Common myeloid progenitor, CD34-positive (primary cell): ENCODE measurements around the gene CD320.

Experiments used
- CTCF ChIA-PET: fragments of 350-600 bp; sonication (Branson Sonifier 250); formaldehyde crosslinking; loops from one replicate; lab custom pipeline; 2021; ENCODE audit warnings: antibody characterized with exemption; lab: Charles Lee
- POLR2A ChIA-PET: fragments of 350-600 bp; sonication (Branson Sonifier 250); formaldehyde crosslinking; loops from one replicate; lab custom pipeline; 2021; ENCODE audit warnings: antibody characterized with exemption; lab: Charles Lee
- DNase-seq, 3 donors: peaks; one replicate each; pipeline versions ENCODE4 v3.0.0 to v3.0.0-alpha.2; 2013
- H3K27ac ChIP-seq, 2 experiments: 1 replicate in 1 of 2; 2 replicates in 1 of 2; pipeline ENCODE4 v1.7.0; 2013; ENCODE audit warnings: inconsistent platforms in 2 of 2, low read length in 2 of 2, mild to moderate bottlenecking in 2 of 2, low read depth in 1 of 2, moderate library complexity in 1 of 2; ENCODE audit not compliant: severe bottlenecking in 2 of 2, insufficient read depth in 1 of 2, poor library complexity in 1 of 2
- H3K27me3 ChIP-seq, 5 experiments: replicated peaks in 2 of 5; 1 replicate in 3 of 5; 2 replicates in 2 of 5; pipeline versions ENCODE4 v1.6.1 to v1.7.0; 2013; ENCODE audit warnings: low read length in 4 of 5, mild to moderate bottlenecking in 2 of 5, moderate library complexity in 2 of 5, inconsistent platforms in 1 of 5; ENCODE audit not compliant: insufficient read depth in 5 of 5, control insufficient read depth in 4 of 5
- H3K36me3 ChIP-seq, 4 experiments: 1 replicate in 2 of 4; 2 replicates in 2 of 4; pipeline versions ENCODE4 v1.6.1 to v1.7.0; 2013; ENCODE audit warnings: low read length in 3 of 4, control low read depth in 1 of 4, mild to moderate bottlenecking in 1 of 4; ENCODE audit not compliant: control insufficient read depth in 4 of 4, insufficient read depth in 4 of 4
- H3K4me1 ChIP-seq, 4 experiments: 1 replicate in 3 of 4; 2 replicates in 1 of 4; pipeline versions ENCODE4 v1.6.1 to v1.7.1; 2013; ENCODE audit warnings: low read length in 3 of 4, mild to moderate bottlenecking in 3 of 4, control low read depth in 1 of 4, inconsistent platforms in 1 of 4, moderate library complexity in 1 of 4; ENCODE audit not compliant: control insufficient read depth in 4 of 4, insufficient read depth in 4 of 4; ENCODE audit errors: control extremely low read depth in 1 of 4
- H3K4me3 ChIP-seq, 7 experiments: 1 replicate in 4 of 7; 2 replicates in 3 of 7; pipeline versions ENCODE4 v1.5.1 to v1.7.0; 2013; ENCODE audit warnings: mild to moderate bottlenecking in 7 of 7, low read length in 6 of 7, moderate library complexity in 6 of 7, inconsistent platforms in 2 of 7, low read depth in 2 of 7, control low read depth in 1 of 7; ENCODE audit not compliant: insufficient read depth in 4 of 7, control insufficient read depth in 1 of 7; ENCODE audit errors: extremely low read depth in 1 of 7
- H3K9me3 ChIP-seq, 5 experiments: 1 replicate in 4 of 5; 2 replicates in 1 of 5; pipeline versions ENCODE4 v1.6.1 to v1.7.1; 2013; ENCODE audit warnings: low read length in 4 of 5, mild to moderate bottlenecking in 2 of 5, inconsistent platforms in 1 of 5, low read depth in 1 of 5, moderate library complexity in 1 of 5; ENCODE audit not compliant: control insufficient read depth in 4 of 5, insufficient read depth in 2 of 5; ENCODE audit errors: control extremely low read depth in 1 of 5
- WGBS: methylation state at CpG from one replicate; pipeline ENCODE4 v1.1.5; 2013; ENCODE audit not compliant: insufficient coverage; 5-methylcytosine and 5-hydroxymethylcytosine counted together

The CD320 gene

DNA sequence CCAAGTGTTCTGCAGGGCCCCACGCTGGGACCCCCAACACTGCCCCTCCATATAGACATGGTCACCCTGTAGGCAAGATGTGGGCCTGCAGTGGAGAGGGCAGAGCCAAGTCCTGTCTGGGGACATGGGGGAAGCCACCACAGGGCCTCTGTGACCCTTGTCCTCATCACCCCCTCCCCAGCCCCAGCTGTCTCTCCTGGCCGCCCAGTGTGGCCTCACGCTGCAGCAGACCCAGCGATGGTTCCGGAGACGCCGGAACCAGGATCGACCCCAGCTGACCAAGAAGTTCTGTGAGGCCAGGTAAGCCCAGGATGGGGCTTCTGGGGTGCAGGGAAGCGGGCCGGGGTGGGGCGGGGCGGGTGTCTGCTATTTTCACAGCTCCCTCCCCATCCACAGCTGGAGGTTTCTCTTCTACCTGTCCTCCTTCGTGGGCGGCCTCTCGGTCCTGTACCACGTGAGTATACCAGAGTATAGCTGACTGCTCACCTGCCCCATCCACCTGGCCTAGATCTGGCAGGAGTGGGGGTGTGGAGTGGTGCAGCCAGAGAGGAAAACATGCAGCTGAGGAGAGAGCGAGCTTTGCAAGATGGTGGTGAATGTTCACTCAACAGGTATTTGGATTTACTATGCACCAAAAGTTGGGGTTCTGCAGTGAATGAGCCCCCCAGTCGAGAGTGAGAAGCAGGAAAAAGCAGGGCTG, 52.6 kb downstream of the CD320 start:
- Histone ChIP-seq H3K27ac (no peak overlapping the region), H3K4me3 (no peak overlapping the region), H3K36me3 (peaks cover 2 to 50% (median 11%) of the 10 kb centered on the region in 4 experiments), H3K9me3 (no peaks in the 10 kb centered on the region), H3K27me3 (no peaks in the 10 kb centered on the region), H3K4me1 (no peaks in the 10 kb centered on the region)
- 96% methylated on average over 13 of the region's 18 CpGs for WGBS
- no peak for DNase-seq
- ChIA-PET POLR2A (interaction anchor here (0.7 kb wide), 1 partner anchor 266 kb away, joined by 3 read pairs; no protein-coding TSS in a partner anchor), CTCF (interaction anchor here (0.7 to 2.5 kb wide), 4 partner anchors 10 to 102 kb away, joined by 3 to 11 read pairs (median 4); no protein-coding TSS in a partner anchor)

DNA sequence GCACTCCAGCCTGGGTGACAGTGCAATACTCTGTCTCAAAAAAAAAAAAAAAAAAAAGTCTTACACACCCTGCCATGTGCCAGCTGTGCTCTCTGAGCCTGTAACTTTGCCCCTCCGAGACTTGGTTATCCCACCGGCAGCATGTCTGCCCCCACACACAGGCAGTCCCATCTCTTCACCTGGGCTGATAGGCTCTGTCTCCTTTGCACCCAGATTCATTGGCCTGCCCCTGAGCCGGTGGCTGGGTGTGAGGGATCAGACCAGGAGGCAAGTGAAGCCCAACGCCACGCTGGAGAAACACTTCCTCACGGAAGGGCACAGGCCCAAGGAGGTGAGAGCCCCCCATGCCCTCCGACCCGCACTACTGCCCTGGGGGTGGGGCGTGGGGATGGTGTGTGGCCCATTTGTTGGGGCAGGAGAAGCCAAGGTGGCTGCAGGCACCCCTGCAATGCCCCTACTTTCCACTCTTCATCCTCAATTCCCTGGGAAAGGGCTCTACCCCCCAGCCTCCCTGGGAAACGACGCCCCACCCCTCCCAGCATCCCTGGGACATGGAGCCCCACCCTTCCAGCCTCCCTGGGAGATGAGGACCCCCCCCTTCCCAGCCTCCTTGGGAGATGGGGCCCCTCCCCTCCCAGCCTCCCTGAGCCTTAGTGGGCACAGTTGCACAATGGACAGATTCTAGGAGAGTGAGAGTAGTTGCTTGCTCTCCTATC, 53.7 kb downstream of the CD320 start:
- Histone ChIP-seq H3K36me3 (peaks cover 2 to 46% (median 11%) of the 10 kb centered on the region in 4 experiments), H3K27ac (no peak overlapping the region), H3K9me3 (no peaks in the 10 kb centered on the region), H3K4me1 (no peaks in the 10 kb centered on the region), H3K4me3 (no peak overlapping the region), H3K27me3 (no peaks in the 10 kb centered on the region)
- ChIA-PET CTCF (interaction anchor here (0.8 to 2.5 kb wide), 4 partner anchors 15 to 284 kb away, joined by 4 to 11 read pairs (median 4); no protein-coding TSS in a partner anchor), POLR2A (interaction anchor here (0.7 kb wide), 1 partner anchor 191 kb away, joined by 3 read pairs; no protein-coding TSS in a partner anchor)
- WGBS, result 96% methylated on average over 6 of the region's 11 CpGs
- no peak for DNase-seq

DNA sequence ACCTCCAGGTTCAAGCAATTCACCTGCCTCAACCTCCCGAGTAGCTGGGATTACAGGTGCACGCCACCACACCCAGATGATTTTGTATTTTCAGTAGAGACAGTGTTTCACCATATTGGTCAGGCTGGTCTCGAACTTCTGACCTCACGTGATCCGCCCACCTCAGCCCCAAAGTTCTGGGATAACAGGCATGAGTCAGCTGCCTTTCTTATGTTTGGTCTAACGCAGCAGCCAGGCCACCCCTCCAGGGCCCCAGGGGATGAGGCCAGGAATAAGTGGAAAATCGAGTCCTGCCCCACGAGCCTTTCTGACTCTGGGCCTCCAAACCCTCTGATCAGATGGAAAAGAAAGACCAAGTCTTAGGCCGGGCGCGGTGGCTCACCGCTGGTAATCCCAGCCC, 54.5 kb downstream of the CD320 start:
- ChIA-PET CTCF (interaction anchor here (0.6 to 1.3 kb wide), 7 partner anchors 9 to 301 kb away, joined by 3 to 5 read pairs (median 4); no protein-coding TSS in a partner anchor), POLR2A (interaction anchor here (0.7 kb wide), 1 partner anchor 192 kb away, joined by 3 read pairs; no protein-coding TSS in a partner anchor)

DNA sequence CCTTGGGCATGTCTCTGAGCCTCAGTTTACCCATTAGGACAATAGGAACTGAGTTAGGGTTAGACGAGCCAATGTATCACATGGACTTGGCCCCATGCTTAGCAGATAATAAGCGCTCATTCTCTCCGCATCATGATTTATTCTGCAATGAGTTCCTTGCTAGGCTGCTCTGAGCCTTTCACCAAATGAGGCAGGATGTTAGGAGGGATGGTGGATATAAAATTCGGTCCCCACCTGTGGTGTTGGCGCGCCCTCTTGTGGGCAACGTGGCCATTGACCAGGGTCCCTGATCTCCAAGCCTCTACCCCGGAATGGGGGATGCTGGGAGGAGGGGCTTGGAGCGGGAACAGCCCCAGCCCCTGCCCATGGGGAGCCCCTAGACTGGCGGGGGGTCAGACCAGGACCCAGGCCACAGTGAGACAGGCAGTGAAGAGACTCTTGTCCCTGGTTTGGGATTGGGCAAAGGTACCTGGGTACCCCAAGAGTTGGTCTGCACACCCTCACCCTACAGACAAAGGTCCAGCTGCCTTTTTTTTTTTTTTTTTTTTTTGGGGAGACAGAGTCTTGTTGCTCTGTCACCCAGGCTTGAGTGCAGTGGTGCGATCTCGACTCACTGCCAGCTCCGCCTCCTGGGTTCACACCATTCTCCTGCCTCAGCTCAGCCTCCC, 55.1 kb downstream of the CD320 start:
- DNase-seq, result peak; percentile 77 to 89 (median 84)
- Histone ChIP-seq H3K27me3 (no peaks in the 10 kb centered on the region), H3K4me3 (no peak overlapping the region), H3K9me3 (no peaks in the 10 kb centered on the region), H3K4me1 (no peaks in the 10 kb centered on the region), H3K27ac (no peak overlapping the region), H3K36me3 (peaks cover 2 to 39% (median 11%) of the 10 kb centered on the region in 4 experiments)
- 64% methylated on average over 7 of the region's 13 CpGs for WGBS
- ChIA-PET CTCF (interaction anchor here (0.6 to 2.7 kb wide), 11 partner anchors 9 to 309 kb away, joined by 3 to 11 read pairs (median 4); partner anchors contain the start of gene TIMM44), POLR2A (no interaction called here)

More for the DNA sequence above, 54.5 kb downstream of the CD320 start:
- Histone ChIP-seq H3K36me3 (peaks cover 2 to 40% (median 11%) of the 10 kb centered on the region in 4 experiments), H3K4me3 (no peak overlapping the region), H3K27ac (no peak overlapping the region), H3K27me3 (no peaks in the 10 kb centered on the region), H3K9me3 (no peaks in the 10 kb centered on the region), H3K4me1 (no peaks in the 10 kb centered on the region)
- 97% methylated on average over 10 of the region's 12 CpGs for WGBS
- no peak for DNase-seq
